OCI-LY7 (cell line): ENCODE results near the gene SCART1. TPM values are rescaled to one million over a fixed set of nuclear protein-coding genes. Genes with fewer than 3 reads are reported as not detected.

Experiments used
- BruUV-seq: library from RNA; stranded (reverse); fragments of 400-500 nt; replicated peaks from 2 replicates; lab custom pipeline; 2021; lab: Mats Ljungman, UMichigan
- CTCF ChIA-PET: fragments of 300-600 bp; sonication (Branson Sonifier 250); formaldehyde crosslinking; loops from one replicate; lab custom pipeline; 2022; ENCODE audit warnings: antibody characterized with exemption; ENCODE audit not compliant: unreplicated experiment; lab: Charles Lee
- POLR2A ChIA-PET: fragments of 300-600 bp; sonication (Branson Sonifier 250); formaldehyde crosslinking; loops from one replicate; lab custom pipeline; 2022; ENCODE audit warnings: antibody characterized with exemption; lab: Charles Lee
- DNase-seq: peaks from one replicate; pipeline ENCODE4 v3.0.0-alpha.2; 2015; ENCODE audit warnings: low spot score
- H2AFZ ChIP-seq: fragments of 200-600 bp; sonication (generic), shearing (Covaris generic); 2 replicates; pipeline ENCODE4 v1.6.1; 2014; ENCODE audit warnings: mild to moderate bottlenecking, antibody characterized with exemption, low read length, moderate library complexity
- H3K27ac ChIP-seq: fragments of 200-600 bp; sonication (generic); 2 replicates; pipeline ENCODE4 v1.5.1; 2014; ENCODE audit warnings: mixed run types, low read depth, mild to moderate bottlenecking, moderate library complexity, low read length, inconsistent platforms; ENCODE audit not compliant: poor library complexity, severe bottlenecking
- H3K36me3 ChIP-seq: fragments of 200-600 bp; sonication (generic); 2 replicates; pipeline ENCODE4 v1.6.1; 2014; ENCODE audit warnings: mild to moderate bottlenecking, antibody characterized with exemption, low read length, moderate library complexity, mixed read lengths; ENCODE audit not compliant: insufficient read depth
- H3K4me1 ChIP-seq: fragments of 200-600 bp; sonication (generic); 2 replicates; pipeline ENCODE4 v1.5.1; 2014; ENCODE audit warnings: mild to moderate bottlenecking, low read length; ENCODE audit not compliant: insufficient read depth, poor library complexity, severe bottlenecking
- H3K4me2 ChIP-seq: fragments of 200-600 bp; sonication (generic); 2 replicates; pipeline ENCODE4 v1.6.1; 2014; ENCODE audit warnings: mild to moderate bottlenecking, low read length
- H3K4me3 ChIP-seq: fragments of 200-600 bp; sonication (generic); 2 replicates; pipeline ENCODE4 v1.5.1; 2014; ENCODE audit warnings: mild to moderate bottlenecking, low read depth, low read length; ENCODE audit not compliant: poor library complexity, severe bottlenecking
- H3K79me2 ChIP-seq: fragments of 200-600 bp; sonication (generic); 2 replicates; pipeline ENCODE4 v1.6.1; 2016; ENCODE audit warnings: low read depth, mild to moderate bottlenecking, low read length, moderate library complexity, mixed read lengths; ENCODE audit not compliant: insufficient read depth
- H3K9me2 ChIP-seq: fragments of 200-600 bp; sonication (generic); 2 replicates; pipeline ENCODE4 v1.6.1; 2016; ENCODE audit warnings: mild to moderate bottlenecking, low read length, mixed read lengths; ENCODE audit not compliant: insufficient read depth
- H3K9me3 ChIP-seq: fragments of 200-600 bp; sonication (generic); 2 replicates; pipeline ENCODE4 v1.6.1; 2014; ENCODE audit warnings: mild to moderate bottlenecking, mixed run types, low read length, mixed read lengths
- H4K20me1 ChIP-seq: fragments of 200-600 bp; sonication (generic); 2 replicates; pipeline ENCODE4 v1.6.1; 2014; ENCODE audit warnings: mild to moderate bottlenecking, antibody characterized with exemption, low read length, moderate library complexity, mixed read lengths; ENCODE audit not compliant: insufficient read depth
- EZH2phosphoT487 ChIP-seq: fragments of 200-600 bp; sonication (generic); IDR thresholded peaks from 2 replicates; pipeline ENCODE4 v1.6.1; 2018; ENCODE audit warnings: low read depth, borderline replicate concordance, mild to moderate bottlenecking, mixed run types, antibody characterized with exemption, low read length, moderate library complexity, mixed read lengths
- intact Hi-C: fragments of 100-400 bp; cut with micrococcal nuclease; formaldehyde crosslinking; loops from one replicate; pipeline ENCODE4 v1.10.0; 2022; ENCODE audit not compliant: unreplicated experiment
- total RNA-seq, 2 experiments: library from RNA; depleted of rRNA in 1 of 2; stranded (reverse); fragments of >200 nt in 1 of 2; shearing (Covaris generic) in 1 of 2; gene quantifications; 2 replicates each; pipeline ENCODE4 v1.2.3, GENCODE V29; 2014 to 2022
- TF ChIP-seq, protein P1 (sequence below): fragments of 200-600 bp; sonication (generic); conservative IDR thresholded peaks from 2 replicates; pipeline ENCODE4 v1.5.1; 2014; ENCODE audit warnings: mild to moderate bottlenecking, antibody characterized with exemption, low read length, moderate library complexity, mixed read lengths

SCART1 gene
- total RNA-seq, 2 experiments from 2014 or later = 10.0 to 10.9 TPM

DNA sequence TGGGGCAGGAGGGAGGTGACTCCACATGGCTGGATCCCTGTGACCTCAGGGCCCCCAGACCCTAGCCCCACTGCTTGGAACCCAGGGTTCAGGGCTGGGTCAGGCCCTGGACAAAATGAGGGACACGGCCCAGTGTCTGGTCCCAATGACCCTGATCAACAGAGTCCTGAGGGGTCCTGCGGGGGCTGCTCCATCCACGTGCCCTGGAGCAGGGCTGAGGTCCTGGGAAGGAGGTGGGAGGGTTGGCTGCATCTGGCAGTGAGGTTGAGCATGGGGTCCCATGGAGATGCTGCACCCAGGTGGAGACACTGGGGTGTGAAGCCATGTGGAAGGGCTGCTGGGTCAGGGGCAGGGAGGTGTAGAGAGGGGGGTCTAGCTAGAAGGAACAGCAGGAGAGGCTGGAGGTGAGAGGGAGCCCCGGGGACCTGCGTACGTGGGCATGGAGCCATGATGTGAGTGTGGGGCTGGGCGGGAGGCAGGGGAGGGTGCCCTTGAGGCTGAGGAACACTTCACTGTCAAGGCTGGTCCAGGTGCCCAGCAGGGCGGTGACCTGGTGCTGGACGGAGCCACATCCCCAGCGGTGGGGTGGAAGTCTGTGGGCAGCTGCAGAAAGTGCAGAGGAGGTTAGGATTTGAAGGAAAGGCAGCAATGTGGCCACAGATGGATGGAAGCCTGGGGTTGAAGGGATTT lies 604 bp downstream of the SCART1 start:
- no peak overlapping the region for H3K27ac ChIP-seq
- no peaks in the 10 kb centered on the region for H3K4me1 ChIP-seq
- no peaks in the 10 kb centered on the region for H3K36me3 ChIP-seq
- POLR2A ChIA-PET = no interaction called here
- TF ChIP-seq, protein P1, sequence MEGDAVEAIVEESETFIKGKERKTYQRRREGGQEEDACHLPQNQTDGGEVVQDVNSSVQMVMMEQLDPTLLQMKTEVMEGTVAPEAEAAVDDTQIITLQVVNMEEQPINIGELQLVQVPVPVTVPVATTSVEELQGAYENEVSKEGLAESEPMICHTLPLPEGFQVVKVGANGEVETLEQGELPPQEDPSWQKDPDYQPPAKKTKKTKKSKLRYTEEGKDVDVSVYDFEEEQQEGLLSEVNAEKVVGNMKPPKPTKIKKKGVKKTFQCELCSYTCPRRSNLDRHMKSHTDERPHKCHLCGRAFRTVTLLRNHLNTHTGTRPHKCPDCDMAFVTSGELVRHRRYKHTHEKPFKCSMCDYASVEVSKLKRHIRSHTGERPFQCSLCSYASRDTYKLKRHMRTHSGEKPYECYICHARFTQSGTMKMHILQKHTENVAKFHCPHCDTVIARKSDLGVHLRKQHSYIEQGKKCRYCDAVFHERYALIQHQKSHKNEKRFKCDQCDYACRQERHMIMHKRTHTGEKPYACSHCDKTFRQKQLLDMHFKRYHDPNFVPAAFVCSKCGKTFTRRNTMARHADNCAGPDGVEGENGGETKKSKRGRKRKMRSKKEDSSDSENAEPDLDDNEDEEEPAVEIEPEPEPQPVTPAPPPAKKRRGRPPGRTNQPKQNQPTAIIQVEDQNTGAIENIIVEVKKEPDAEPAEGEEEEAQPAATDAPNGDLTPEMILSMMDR = no peak
- no peak for TF ChIP-seq EZH2phosphoT487
- no peak overlapping the region for H2AFZ ChIP-seq
- H4K20me1 ChIP-seq = no peaks in the 10 kb centered on the region
- H3K4me3 ChIP-seq = no peak overlapping the region
- no peak overlapping the region for H3K4me2 ChIP-seq
- peaks cover 2% of the 10 kb centered on the region; the same call in 1 of the 2 replicates for H3K9me3 ChIP-seq
- intact Hi-C loops = no loop called here
- H3K79me2 ChIP-seq = no peaks in the 10 kb centered on the region
- BruUV-seq = no TSS peak
- no peaks in the 10 kb centered on the region for H3K9me2 ChIP-seq
- no peak for DNase-seq
- CTCF ChIA-PET = no interaction called here

DNA sequence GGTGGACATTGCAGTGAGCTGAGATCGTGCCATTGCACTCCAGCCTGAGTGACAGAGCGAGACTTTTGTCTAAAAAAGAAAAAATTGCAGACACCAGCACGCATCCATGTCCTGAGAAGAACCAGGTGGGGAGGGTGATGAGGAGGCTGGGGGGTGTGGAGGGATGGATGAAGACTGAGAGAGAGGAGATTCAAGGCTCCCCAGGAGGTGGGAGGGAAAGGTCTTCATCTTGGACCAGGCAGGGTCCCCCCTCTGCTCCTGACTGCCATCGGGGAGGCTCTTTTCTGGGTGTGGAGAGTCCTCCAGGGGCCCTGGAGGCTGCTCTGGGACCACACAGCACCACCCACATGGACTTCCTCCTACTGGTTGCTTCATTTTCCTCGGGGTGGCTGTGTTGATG lies 1.5 kb downstream of the SCART1 start:
- DNase-seq = no peak
- Histone ChIP-seq H3K4me1 (no peaks in the 10 kb centered on the region), H3K9me2 (no peaks in the 10 kb centered on the region), H3K36me3 (no peaks in the 10 kb centered on the region), H3K4me2 (no peak overlapping the region), H2AFZ (no peak overlapping the region), H3K9me3 (no peaks in the 10 kb centered on the region), H3K27ac (no peak overlapping the region), H3K79me2 (no peaks in the 10 kb centered on the region), H4K20me1 (no peaks in the 10 kb centered on the region), H3K4me3 (no peak overlapping the region)
- TF ChIP-seq, protein P1 = no peak
- TF ChIP-seq EZH2phosphoT487 = no peak
- intact Hi-C loops = no loop called here
- POLR2A ChIA-PET = no interaction called here
- BruUV-seq = no TSS peak
- CTCF ChIA-PET = no interaction called here

DNA sequence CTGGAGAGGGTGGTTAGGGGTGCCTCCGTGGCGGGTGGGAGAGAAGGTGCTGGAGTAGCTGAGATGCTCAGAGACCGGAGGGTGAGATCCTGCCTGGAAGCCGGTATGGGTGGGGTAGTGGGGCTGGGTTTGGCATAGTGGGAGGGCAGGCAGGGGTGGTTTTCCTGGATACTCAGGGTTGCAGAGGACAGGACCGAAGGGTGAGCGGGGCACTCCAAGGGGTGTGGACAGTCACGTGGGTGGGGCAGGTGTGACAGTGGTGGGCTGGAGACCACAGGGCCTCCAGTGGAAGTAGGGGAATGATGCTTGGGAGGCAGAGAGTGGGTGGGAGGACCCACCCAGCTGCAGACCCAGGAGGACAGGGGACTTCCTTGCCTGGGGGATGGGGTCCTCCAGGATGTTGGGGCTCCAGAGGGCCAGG lies 1.9 kb downstream of the SCART1 start:
- DNase-seq = no peak
- H3K9me3 ChIP-seq = no peaks in the 10 kb centered on the region
- no peak overlapping the region for H3K4me3 ChIP-seq
- intact Hi-C loops = no loop called here
- H3K27ac ChIP-seq = no peak overlapping the region
- ChIA-PET POLR2A (no interaction called here), CTCF (no interaction called here)
- H4K20me1 ChIP-seq = no peaks in the 10 kb centered on the region
- no peak overlapping the region for H2AFZ ChIP-seq
- H3K9me2 ChIP-seq = no peaks in the 10 kb centered on the region
- no peaks in the 10 kb centered on the region for H3K79me2 ChIP-seq
- no peaks in the 10 kb centered on the region for H3K36me3 ChIP-seq
- BruUV-seq = no TSS peak
- TF ChIP-seq, protein P1 = no peak
- TF ChIP-seq EZH2phosphoT487 = no peak
- no peak overlapping the region for H3K4me2 ChIP-seq
- H3K4me1 ChIP-seq = no peaks in the 10 kb centered on the region
